Motor neuron (in vitro differentiated cells): ENCODE results near the gene SOWAHC. TPM values are rescaled to one million over a fixed set of nuclear protein-coding genes. Genes with fewer than 3 reads are reported as not detected.

Experiments used
- ATAC-seq, 8 experiments: fragments of 200-7000 bp; cut with Tn5 transposase; replicated peaks in 6 of 8; 2 replicates each; pipeline ENCODE4 v1.8.0; 2021; ENCODE audit warnings: mild to moderate bottlenecking in 8 of 8, moderate library complexity in 8 of 8
- H3K27ac ChIP-seq, 2 donors: fragments of 250-450 bp; sonication (Bioruptor Pico); 2 replicates each; pipeline ENCODE4 v1.9.0; 2021; ENCODE audit warnings: antibody characterized with exemption in 2 of 2, mild to moderate bottlenecking in 2 of 2, moderate library complexity in 1 of 2
- H3K4me1 ChIP-seq, 2 donors: fragments of 250-450 bp; sonication (Bioruptor Pico); replicated peaks in 1 of 2; 2 replicates each; pipeline ENCODE4 v1.6.1; 2021; ENCODE audit warnings: antibody characterized with exemption in 2 of 2, mild to moderate bottlenecking in 2 of 2, moderate library complexity in 1 of 2
- H3K4me3 ChIP-seq, 5 donors: fragments of 250-450 bp; sonication (Bioruptor Pico); 2 replicates each; pipeline ENCODE4 v1.9.0; 2021; ENCODE audit warnings: antibody characterized with exemption in 5 of 5, mild to moderate bottlenecking in 5 of 5, moderate library complexity in 4 of 5
- WGBS, 10 experiments: fragments of 450-650 bp; shearing (Covaris generic); methylation state at CpG; one replicate each; pipeline ENCODE4 v1.0.0; 2022; 5-methylcytosine and 5-hydroxymethylcytosine counted together
- in situ Hi-C, 9 experiments: fragments of 400-800 bp; cut with MboI; loops; one replicate each; pipeline ENCODE4 v1.15.0; 2021; ENCODE audit warnings: low sequenced_read_pairs in 9 of 9, low pct_unique_long_range_greater_than_20kb in 2 of 9; ENCODE audit not compliant: unreplicated experiment in 9 of 9
- total RNA-seq, 8 experiments: library from RNA; unstranded; fragments of 300-600 nt; gene quantifications; 2 replicates each; pipeline versions ENCODE4 v1.2.3 to v1.2.4, GENCODE V29; 2022

Gene SOWAHC
- total RNA-seq, 8 experiments from 2014 or later = 3.3 to 19.0 (median 7.2) TPM

- peak in 1 of 8 experiments; percentile 48 for ATAC-seq
These were observed 9.6 kb upstream of the SOWAHC start for GRCh38 chr2:109604597-109604996.

GRCh38 chr2:109607766-109608165 is 6.4 kb upstream of the SOWAHC start:
- in situ Hi-C loops = no loop called here
- no peak for ATAC-seq
- H3K27ac ChIP-seq = no peak overlapping the region
- peaks cover 9 to 17% of the 10 kb centered on the region in 2 donors for H3K4me1 ChIP-seq
- no peak overlapping the region for H3K4me3 ChIP-seq
- 13 to 100% (median 87%) methylated on average over 1 to 2 of the region's 2 CpGs for WGBS, 10 experiments

More at GRCh38 chr2:109604597-109604996, 9.6 kb upstream of the SOWAHC start:
- in situ Hi-C loops = no loop called here
- WGBS, 10 experiments = 0 to 100% (median 83%) methylated on average over 1 to 4 of the region's 5 CpGs; no CpG with 5 or more reads in 5 of the 10 experiments
- no peak overlapping the region for H3K4me3 ChIP-seq
- H3K27ac ChIP-seq = no peak overlapping the region
- H3K4me1 ChIP-seq = peaks cover 5 to 10% of the 10 kb centered on the region in 2 donors

GRCh38 chr2:109609352-109610024 is 4.7 kb upstream of the SOWAHC start:
- in situ Hi-C loops = no loop called here
- H3K27ac ChIP-seq = no peak overlapping the region
- peaks cover 9 to 17% of the 10 kb centered on the region in 2 donors for H3K4me1 ChIP-seq
- WGBS, 10 experiments = 22 to 63% (median 56%) methylated on average over 4 to 8 of the region's 8 CpGs
- peak overlapping the region in 1 of 5 donors; percentile 14 for H3K4me3 ChIP-seq
- no peak for ATAC-seq

GRCh38 chr2:109611467-109612095 is 2.6 kb upstream of the SOWAHC start:
- in situ Hi-C loops = no loop called here
- Histone ChIP-seq H3K4me3 (peak overlapping the region in 1 of 5 donors; percentile 73), H3K4me1 (peaks cover 17 to 29% of the 10 kb centered on the region in 2 donors), H3K27ac (no peak overlapping the region)
- no peak for ATAC-seq
- 73 to 100% (median 86%) methylated on average over 1 to 5 of the region's 5 CpGs; no CpG with 5 or more reads in 3 of the 10 experiments for WGBS, 10 experiments

- Histone ChIP-seq H3K27ac (peak overlapping the region; percentile 83 to 89), H3K4me3 (peak overlapping the region; percentile 49 to 85 (median 73)), H3K4me1 (peaks cover 17 to 32% of the 10 kb centered on the region in 2 donors)
- in situ Hi-C loops = no loop called here
- ATAC-seq = peak; percentile 5 to 35 (median 25)
- 0 to 2% (median 0%) methylated on average over 4 to 19 of the region's 82 CpGs; no CpG with 5 or more reads in 1 of the 10 experiments for WGBS, 10 experiments
These were observed 863 bp upstream of the SOWAHC start for GRCh38 chr2:109613081-109613921.

DNA sequence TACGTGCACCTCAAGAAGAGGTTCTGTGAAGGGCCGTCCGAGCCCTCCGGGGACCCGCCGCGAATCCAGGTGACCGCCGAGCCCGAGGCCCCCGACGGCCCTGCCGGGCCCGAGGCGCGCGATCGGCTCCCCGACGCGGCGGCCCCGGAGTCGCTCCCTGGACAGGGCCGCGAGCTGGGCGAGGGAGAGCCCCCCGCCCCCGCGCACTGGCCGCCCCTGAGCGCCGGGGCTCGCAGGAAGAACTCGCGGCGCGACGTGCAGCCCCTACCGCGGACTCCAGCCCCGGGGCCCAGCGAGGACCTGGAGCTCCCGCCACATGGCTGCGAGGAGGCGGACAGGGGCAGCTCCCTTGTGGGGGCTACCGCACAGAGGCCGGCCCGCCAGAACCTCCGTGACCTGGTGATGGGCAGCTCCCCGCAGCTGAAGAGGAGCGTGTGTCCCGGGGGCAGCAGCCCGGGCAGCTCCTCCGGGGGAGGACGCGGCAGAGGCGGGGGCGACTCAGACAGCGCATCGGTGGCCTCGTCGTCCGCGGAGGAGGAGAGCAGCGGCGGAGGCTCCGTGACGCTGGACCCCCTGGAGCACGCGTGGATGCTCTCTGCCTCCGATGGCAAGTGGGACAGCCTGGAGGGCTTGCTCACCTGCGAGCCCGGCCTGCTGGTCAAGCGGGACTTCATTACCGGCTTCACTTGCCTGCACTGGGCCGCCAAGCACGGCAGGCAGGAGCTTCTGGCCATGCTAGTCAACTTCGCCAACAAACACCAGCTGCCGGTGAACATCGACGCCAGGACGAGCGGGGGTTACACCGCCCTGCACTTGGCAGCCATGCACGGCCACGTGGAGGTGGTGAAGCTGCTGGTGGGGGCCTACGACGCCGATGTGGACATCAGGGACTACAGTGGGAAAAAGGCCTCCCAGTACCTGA is 812 bp downstream of the SOWAHC start:
- WGBS, 10 experiments = 4 to 38% (median 10%) methylated on average over 3 to 12 of the region's 90 CpGs; no CpG with 5 or more reads in 4 of the 10 experiments
- Histone ChIP-seq H3K4me3 (peak overlapping the region; percentile 49 to 85 (median 73)), H3K4me1 (peaks cover 10 to 24% of the 10 kb centered on the region in 2 donors), H3K27ac (peak overlapping the region; percentile 79 to 83)
- in situ Hi-C loops = no loop called here
- ATAC-seq = peak in 1 of 8 experiments; percentile 0

DNA sequence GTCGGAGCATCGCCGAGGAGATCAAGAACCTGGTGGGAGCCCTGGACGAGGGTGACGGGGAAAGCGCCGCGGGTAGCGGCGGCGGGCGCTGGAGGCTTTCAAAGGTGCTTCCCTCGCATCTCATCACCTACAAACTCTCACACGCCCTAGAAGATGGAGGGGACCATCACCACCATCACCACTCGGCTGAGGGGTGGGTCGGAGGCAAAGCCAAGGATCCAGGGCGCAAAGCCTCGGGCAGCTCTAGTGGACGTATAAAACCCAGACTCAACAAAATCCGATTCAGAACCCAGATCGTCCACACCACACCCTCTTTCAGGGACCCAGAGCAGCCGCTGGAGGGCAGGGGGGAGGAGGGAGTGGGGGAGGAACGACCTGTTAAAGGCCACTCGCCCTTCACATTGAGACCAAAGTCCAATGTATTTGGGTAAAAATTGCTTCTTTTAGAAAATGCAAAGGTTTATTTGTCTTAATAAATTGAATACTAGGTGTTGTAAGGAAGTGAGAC is 1.5 kb downstream of the SOWAHC start:
- 0 to 90% (median 21%) methylated on average over 1 to 10 of the region's 24 CpGs; no CpG with 5 or more reads in 4 of the 10 experiments for WGBS, 10 experiments
- Histone ChIP-seq H3K4me3 (peak overlapping the region; percentile 49 to 85 (median 73)), H3K27ac (no peak overlapping the region), H3K4me1 (peaks cover 10 to 24% of the 10 kb centered on the region in 2 donors)
- ATAC-seq = no peak
- in situ Hi-C loops = no loop called here

GRCh38 chr2:109616184-109616583 is 2.0 kb downstream of the SOWAHC start:
- Histone ChIP-seq H3K4me1 (peaks cover 10 to 24% of the 10 kb centered on the region in 2 donors), H3K4me3 (peak overlapping the region; percentile 49 to 85 (median 73)), H3K27ac (no peak overlapping the region)
- 0 to 76% (median 49%) methylated on average over 2 to 5 of the region's 5 CpGs for WGBS, 10 experiments
- in situ Hi-C loops = no loop called here
- no peak for ATAC-seq

DNA sequence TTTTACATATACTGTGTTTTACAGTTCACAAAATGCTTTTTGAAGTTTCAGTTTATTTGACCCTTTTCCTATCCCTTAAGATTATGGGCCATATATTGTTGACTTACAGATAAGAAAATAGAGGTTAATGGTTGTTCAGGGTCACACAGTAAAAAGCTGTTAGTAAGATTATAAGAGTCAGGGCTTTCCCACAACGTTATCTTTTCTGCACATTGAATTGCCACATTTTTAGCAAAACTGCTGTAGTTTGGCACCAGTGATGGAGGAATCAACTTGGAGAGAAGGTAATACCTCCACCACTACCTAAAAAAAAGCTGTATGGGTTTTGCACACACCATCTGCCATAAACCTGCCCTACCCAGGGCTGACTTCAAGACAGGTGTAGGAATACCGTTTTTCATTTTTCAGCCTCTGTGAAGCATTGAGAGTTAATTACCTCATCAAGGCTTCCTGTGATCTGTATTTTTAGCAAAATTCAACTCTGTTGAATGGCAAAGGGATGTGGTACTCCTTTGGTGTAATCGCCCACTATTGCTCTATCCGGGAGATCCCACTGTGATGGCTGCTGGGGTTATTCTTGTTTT is 5.0 kb downstream of the SOWAHC start:
- in situ Hi-C loops = no loop called here
- Histone ChIP-seq H3K27ac (no peak overlapping the region), H3K4me3 (no peak overlapping the region), H3K4me1 (peaks cover 8 to 15% of the 10 kb centered on the region in 2 donors)
- WGBS, 10 experiments = 51 to 100% (median 90%) methylated on average over 1 to 4 of the region's 4 CpGs; no CpG with 5 or more reads in 1 of the 10 experiments
- ATAC-seq = no peak

- no peaks in the 10 kb centered on the region for H3K4me1 ChIP-seq
- H3K27ac ChIP-seq = no peak overlapping the region
- H3K4me3 ChIP-seq = no peak overlapping the region
- in situ Hi-C loops = no loop called here
- no peak for ATAC-seq
- WGBS, 10 experiments = 19 to 100% (median 80%) methylated on average over 1 to 3 of the region's 5 CpGs; no CpG with 5 or more reads in 5 of the 10 experiments
These were observed 9.1 kb downstream of the SOWAHC start for GRCh38 chr2:109623297-109623696.

DNA sequence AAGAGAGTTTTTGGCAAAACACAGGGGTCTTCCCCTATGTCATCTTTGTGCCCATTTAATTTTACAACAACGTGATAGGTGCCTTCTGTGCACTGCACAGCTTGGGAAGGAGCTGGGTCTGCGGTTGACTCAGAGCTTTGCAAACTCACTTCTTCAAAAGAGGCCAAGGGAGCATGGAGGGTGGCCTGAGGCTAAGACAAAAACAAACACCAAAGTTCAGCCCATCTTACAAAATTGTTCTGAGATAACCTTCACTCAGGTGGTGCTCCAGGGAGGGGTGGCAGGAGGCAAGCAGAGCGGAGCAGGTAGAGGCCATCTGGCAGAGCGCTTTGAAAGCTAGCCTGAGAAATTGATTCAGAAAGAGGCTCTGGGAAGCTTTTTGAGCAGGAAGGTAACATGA is 9.8 kb downstream of the SOWAHC start:
- 80 to 100% (median 95%) methylated on average over 1 to 4 of the region's 4 CpGs; no CpG with 5 or more reads in 4 of the 10 experiments for whole genome bisulfite sequencing, 10 experiments
- ATAC-seq = no peak
- Histone ChIP-seq H3K4me1 (no peaks in the 10 kb centered on the region), H3K4me3 (no peak overlapping the region), H3K27ac (no peak overlapping the region)
- in situ Hi-C loops = no loop called here
